HepG2 (cell line): Measurements from ENCODE around the gene CGREF1. TPM values are rescaled to one million over a fixed set of nuclear protein-coding genes. Genes with fewer than 3 reads are reported as not detected.

Experiments
- ATF7 ChIP-seq, 2 experiments: fragments of 450-650 bp in 1 of 2; sonication (generic) in 1 of 2; formaldehyde crosslinking in 1 of 2; IDR thresholded peaks; 2 replicates each; pipeline versions ENCODE4 v1.4.0 to v1.6.1; 2016 to 2020; ENCODE audit warnings: antibody characterized with exemption in 1 of 2, mild to moderate bottlenecking in 1 of 2, missing genetic modification reagents in 1 of 2
- CBX2 ChIP-seq, 2 experiments: fragments of 200-600 bp in 1 of 2; sonication (generic); formaldehyde crosslinking in 1 of 2; IDR thresholded peaks; 2 replicates each; pipeline versions ENCODE4 v1.7.0 to v1.8.1; 2018 to 2022; ENCODE audit warnings: low read depth in 2 of 2, low read length in 1 of 2, mild to moderate bottlenecking in 1 of 2, missing genetic modification reagents in 1 of 2
- E2F2 ChIP-seq: sonication (generic); formaldehyde crosslinking; IDR thresholded peaks from 2 replicates; pipeline ENCODE4 v1.4.0; 2020; ENCODE audit warnings: missing genetic modification reagents, borderline replicate concordance
- EHMT2 ChIP-seq: fragments of 200-600 bp; sonication (generic); IDR thresholded peaks from 2 replicates; pipeline ENCODE4 v1.7.0; 2017; ENCODE audit warnings: antibody characterized with exemption, low read depth, low read length, borderline replicate concordance
- HNRNPH1 ChIP-seq: fragments of 200-400 bp; formaldehyde crosslinking; optimal IDR thresholded peaks from 2 replicates; pipeline ENCODE3; 2017; ENCODE audit warnings: mild to moderate bottlenecking, low read depth, low read length
- IKZF4 ChIP-seq: sonication (generic); formaldehyde crosslinking; IDR thresholded peaks from 2 replicates; pipeline ENCODE4 v1.5.1; 2020; ENCODE audit warnings: borderline replicate concordance, mild to moderate bottlenecking, low read depth, missing genetic modification reagents; ENCODE audit errors: not compliant biosample characterization
- KDM5B ChIP-seq: sonication (generic); formaldehyde crosslinking; IDR thresholded peaks from 2 replicates; pipeline ENCODE4 v1.4.0; 2020; ENCODE audit warnings: missing genetic modification reagents, mild to moderate bottlenecking, borderline replicate concordance
- MLLT10 ChIP-seq: sonication (generic); formaldehyde crosslinking; IDR thresholded peaks from 2 replicates; pipeline ENCODE4 v1.4.0; 2020; ENCODE audit warnings: missing genetic modification reagents
- MTERF4 ChIP-seq: sonication (generic); formaldehyde crosslinking; IDR thresholded peaks from 2 replicates; pipeline ENCODE4 v1.8.0; 2023; ENCODE audit warnings: mild to moderate bottlenecking, missing genetic modification reagents
- SIN3B ChIP-seq: fragments of 150-350 bp; IDR thresholded peaks from 2 replicates; pipeline ENCODE4 v1.6.1; 2014; ENCODE audit warnings: low read length
- SRY ChIP-seq: sonication (generic); formaldehyde crosslinking; IDR thresholded peaks from 2 replicates; pipeline ENCODE4 v1.8.0; 2022; ENCODE audit warnings: mild to moderate bottlenecking, missing genetic modification reagents
- TGIF2 ChIP-seq: IDR thresholded peaks from 2 replicates; pipeline ENCODE4 v1.6.1; 2016; ENCODE audit warnings: control low read depth, missing compliant biosample characterization
- ZFAT ChIP-seq: sonication (generic); formaldehyde crosslinking; conservative IDR thresholded peaks from 2 replicates; pipeline ENCODE4 v1.8.1; 2023; ENCODE audit warnings: missing genetic modification reagents, inconsistent platforms
- ZNF574 ChIP-seq: sonication (generic); formaldehyde crosslinking; IDR thresholded peaks from 2 replicates; pipeline ENCODE4 v1.4.0; 2020; ENCODE audit warnings: missing genetic modification reagents
- ZNF703 ChIP-seq: sonication (generic); formaldehyde crosslinking; IDR thresholded peaks from 2 replicates; pipeline ENCODE4 v1.5.1; 2020; ENCODE audit warnings: missing genetic modification reagents, mild to moderate bottlenecking, moderate library complexity, borderline replicate concordance
- ZNF770 ChIP-seq: sonication (generic); formaldehyde crosslinking; IDR thresholded peaks from 2 replicates; pipeline ENCODE4 v1.5.0; 2020; ENCODE audit warnings: mild to moderate bottlenecking, missing genetic modification reagents
- ZNF781 ChIP-seq: sonication (generic); formaldehyde crosslinking; IDR thresholded peaks from 2 replicates; pipeline ENCODE4 v1.5.1; 2020; ENCODE audit warnings: borderline replicate concordance, mild to moderate bottlenecking, missing genetic modification reagents; ENCODE audit errors: not compliant biosample characterization
- polyA plus RNA-seq, 8 experiments: library from polyadenylated mRNA; depleted of rRNA in 3 of 8; stranded (reverse) in 7 of 8; unstranded in 1 of 8; fragments of >200 nt; fragmentation: Illumina TruSeq in 4 of 8; extraction: Trizol in 4 of 8; gene quantifications; 2 replicates each; pipeline versions ENCODE4 v1.2.1 to v1.2.3, GENCODE V29; 2011 to 2016; ENCODE audit warnings: low read depth in 4 of 8, missing spikeins in 1 of 8, mixed read lengths in 1 of 8; ENCODE audit not compliant: insufficient read depth in 1 of 8
- total RNA-seq, 5 experiments: library from RNA; depleted of rRNA; stranded (reverse); fragments of >200 nt; fragmentation: Illumina TruSeq; extraction: Trizol; gene quantifications; 2 replicates each; pipeline ENCODE4 v1.2.3, GENCODE V29; 2016; ENCODE audit warnings: low read depth in 1 of 5

The CGREF1 gene
- total and polyA plus RNA-seq, 2 of the 13 experiments (the other 11 are each of a cell fraction or from before 2014, with no cell fraction given), result 13.9 to 23.4 TPM

GRCh38 chr2:27086090-27086723 is 32.7 kb downstream of the CGREF1 start (continued):
- TF ChIP-seq ZNF781 (no peak), KDM5B (CRISPR knock-in tag) (no peak; the same call in 1 of the 2 replicates), ZFAT (CRISPR knock-in tag) (peak; percentile 61; the same call in 1 of the 2 replicates), ZNF574 (CRISPR knock-in tag) (peak; percentile 96), CBX2 (IDR thresholded peaks at IDR 0.05; ENCODE audit: low read depth, low read length) (no peak), CBX2 (CRISPR knock-in tag; IDR thresholded peaks at IDR 0.05; ENCODE audit: low read depth) (0 out of 2 replicates have a peak, but pooled peaks have one; percentile 13), MTERF4 (peak; percentile 98), IKZF4 (CRISPR knock-in tag) (peak; percentile 22), ZNF770 (no peak; the same call in 1 of the 2 replicates), ZNF703 (CRISPR knock-in tag) (0 out of 2 replicates have a peak, but pooled peaks have one; percentile 65), HNRNPH1 (no peak), E2F2 (CRISPR knock-in tag) (peak; percentile 94; the same call in 1 of the 2 replicates), TGIF2 (peak; percentile 88), MLLT10 (CRISPR knock-in tag) (no peak), SIN3B (peak; percentile 60; the same call in 1 of the 2 replicates), SRY (CRISPR knock-in tag) (peak; percentile 64; the same call in 1 of the 2 replicates), EHMT2 (no peak), ATF7 (IDR thresholded peaks at IDR 0.05) (no peak), ATF7 (CRISPR knock-in tag; IDR thresholded peaks at IDR 0.05) (no peak)
